Adrenal gland (tissue), 5 donors: ENCODE measurements around the gene CEBPE.

ENCODE experiments used
- POLR2A ChIP-seq, 2 donors: fragments of 450-650 bp; IDR thresholded peaks; one replicate each; pipeline ENCODE4 v1.6.1; 2017; ENCODE audit warnings: antibody characterized with exemption in 2 of 2, mild to moderate bottlenecking in 2 of 2, moderate library complexity in 1 of 2
- TF ChIP-seq, protein P1 (sequence below), 6 experiments: fragments of 450-650 bp in 4 of 6; fragments of 200-600 bp in 2 of 6; sonication (generic) in 1 of 6; IDR thresholded peaks; 1 replicate in 5 of 6; 2 replicates in 1 of 6; pipeline versions ENCODE4 v1.5.1 to v1.8.0; 2016 to 2021; ENCODE audit warnings: antibody characterized with exemption in 6 of 6, mild to moderate bottlenecking in 2 of 6, moderate library complexity in 1 of 6
- donor health status: DM: no; HTN: no; CAD: no.

GRCh38 chr14:23153851-23154796 lies 35.1 kb upstream of the CEBPE start:
- peak in 1 of 2 donors; percentile 88 for TF ChIP-seq POLR2A (IDR thresholded peaks at IDR 0.05)
- TF ChIP-seq, protein P1, sequence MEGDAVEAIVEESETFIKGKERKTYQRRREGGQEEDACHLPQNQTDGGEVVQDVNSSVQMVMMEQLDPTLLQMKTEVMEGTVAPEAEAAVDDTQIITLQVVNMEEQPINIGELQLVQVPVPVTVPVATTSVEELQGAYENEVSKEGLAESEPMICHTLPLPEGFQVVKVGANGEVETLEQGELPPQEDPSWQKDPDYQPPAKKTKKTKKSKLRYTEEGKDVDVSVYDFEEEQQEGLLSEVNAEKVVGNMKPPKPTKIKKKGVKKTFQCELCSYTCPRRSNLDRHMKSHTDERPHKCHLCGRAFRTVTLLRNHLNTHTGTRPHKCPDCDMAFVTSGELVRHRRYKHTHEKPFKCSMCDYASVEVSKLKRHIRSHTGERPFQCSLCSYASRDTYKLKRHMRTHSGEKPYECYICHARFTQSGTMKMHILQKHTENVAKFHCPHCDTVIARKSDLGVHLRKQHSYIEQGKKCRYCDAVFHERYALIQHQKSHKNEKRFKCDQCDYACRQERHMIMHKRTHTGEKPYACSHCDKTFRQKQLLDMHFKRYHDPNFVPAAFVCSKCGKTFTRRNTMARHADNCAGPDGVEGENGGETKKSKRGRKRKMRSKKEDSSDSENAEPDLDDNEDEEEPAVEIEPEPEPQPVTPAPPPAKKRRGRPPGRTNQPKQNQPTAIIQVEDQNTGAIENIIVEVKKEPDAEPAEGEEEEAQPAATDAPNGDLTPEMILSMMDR (IDR thresholded peaks at IDR 0.05): no peak
